HG02759 (cell line): ENCODE measurements around the gene C12orf42.
"Not testable (repeated sequence)": the region's sequence is repeated elsewhere in the genome, so short reads cannot be mapped to it uniquely, and the experiment has no call there.

Source experiments
- ATAC-seq: cut with Tn5 transposase; IDR thresholded peaks from one replicate; pipeline ENCODE4 v1.9.1; 2021; ENCODE audit warnings: mild to moderate bottlenecking, moderate library complexity; ENCODE audit not compliant: unreplicated experiment

C12orf42 gene

DNA sequence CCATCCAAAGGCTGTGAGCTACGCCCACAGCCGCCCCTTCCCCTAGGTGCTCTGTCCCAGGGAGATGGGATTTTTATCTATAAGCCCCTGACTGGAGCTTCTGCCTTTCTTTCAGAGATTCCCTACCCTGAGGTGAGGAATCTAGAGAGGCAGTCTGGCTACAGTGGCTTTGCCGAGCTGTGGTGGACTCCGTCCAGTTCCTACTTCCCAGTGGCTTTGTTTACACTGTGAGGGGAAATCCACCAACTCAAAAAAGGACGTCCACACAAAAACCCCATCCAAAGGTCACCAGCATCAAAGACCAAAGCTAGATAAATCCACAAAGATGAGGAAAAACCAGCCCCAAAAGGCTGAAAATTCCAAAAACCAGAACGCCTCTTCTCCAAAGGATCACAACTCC, 70.1 kb downstream of the C12orf42 start:
- ATAC-seq = not testable (repeated sequence)

- not testable (repeated sequence) for ATAC-seq
Measured at GRCh38 chr12:103424849-103425586, 70.8 kb downstream of the C12orf42 start.

- no peak for ATAC-seq
Measured at GRCh38 chr12:103423516-103423910, 72.3 kb downstream of the C12orf42 start.

DNA sequence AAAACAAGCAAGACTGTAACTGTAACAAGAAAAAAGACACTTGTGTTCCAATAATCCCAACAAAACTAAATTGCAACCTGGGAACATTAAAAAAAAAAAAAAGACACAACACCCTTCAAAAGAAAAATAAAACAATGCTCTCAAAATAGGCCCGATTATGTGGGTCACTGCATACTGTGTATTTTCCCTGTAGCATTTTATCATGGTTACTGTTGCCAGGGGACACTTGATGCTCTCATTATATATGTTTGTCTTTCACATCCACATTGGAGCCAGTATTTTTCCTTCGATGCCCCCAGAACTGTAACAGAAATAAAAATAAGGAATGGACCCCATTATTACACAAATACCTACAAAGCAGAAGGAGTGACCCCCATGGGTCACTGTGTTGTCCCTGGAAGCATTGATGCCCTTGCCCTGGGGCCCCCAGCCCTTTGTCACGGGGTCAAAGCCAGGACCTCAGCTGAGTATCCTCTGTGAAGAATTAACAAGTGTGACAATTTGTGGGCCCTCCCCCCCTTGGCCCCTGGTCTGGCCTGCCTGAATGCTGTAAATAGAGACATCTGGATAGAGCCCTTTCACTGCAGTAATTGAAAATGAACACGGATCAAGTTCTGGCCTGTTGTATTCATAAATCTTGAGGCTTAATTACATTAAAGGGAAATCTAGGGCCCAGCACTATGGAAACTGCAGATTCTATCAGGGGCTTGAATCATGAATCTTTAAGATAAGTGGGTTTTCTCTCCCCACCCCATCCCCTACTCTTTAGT, 72.8 kb downstream of the C12orf42 start:
- no peak for ATAC-seq

DNA sequence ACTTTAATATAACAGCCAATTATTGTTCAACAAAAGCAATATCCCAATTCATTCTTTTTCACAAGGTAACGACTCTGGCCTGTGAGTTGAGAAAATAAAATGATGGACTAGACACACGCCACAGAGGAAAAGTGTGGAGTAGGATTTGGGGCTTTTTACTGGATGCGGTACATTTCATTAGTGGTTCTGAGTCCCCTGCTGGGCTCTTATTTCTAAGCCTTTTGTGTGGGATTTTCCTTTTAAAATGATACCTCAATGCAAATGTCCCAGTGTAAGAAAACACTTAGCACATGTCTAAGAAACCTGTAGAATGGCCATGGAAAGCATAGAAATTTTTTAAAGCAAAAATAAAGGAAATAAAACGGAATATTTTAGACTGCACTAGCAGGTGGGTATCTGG, 73.4 kb downstream of the C12orf42 start:
- no peak for ATAC-seq

- no peak for ATAC-seq
Measured at GRCh38 chr12:103421402-103421801, 74.4 kb downstream of the C12orf42 start.

- no peak for ATAC-seq
Measured at GRCh38 chr12:103415681-103416080, 80.1 kb downstream of the C12orf42 start.

DNA sequence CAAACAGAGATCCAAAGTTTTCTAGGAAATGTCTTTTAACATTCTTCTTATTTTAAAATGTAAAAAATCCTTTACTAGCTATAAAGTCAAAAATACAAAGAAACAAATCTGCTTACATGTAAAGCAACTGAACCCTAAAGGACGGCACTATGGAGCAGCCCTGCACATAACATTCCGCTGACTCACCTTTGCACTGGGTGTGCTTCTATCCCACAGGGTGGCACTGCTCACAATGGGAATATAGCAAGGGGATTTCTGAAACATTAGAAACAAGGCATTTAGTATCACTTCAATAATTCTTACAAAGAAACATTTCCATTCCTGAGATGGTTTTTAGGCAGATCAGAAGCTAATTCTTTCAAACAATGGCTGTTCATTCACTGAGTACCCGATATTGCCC, 94.3 kb downstream of the C12orf42 start:
- no peak for ATAC-seq

DNA sequence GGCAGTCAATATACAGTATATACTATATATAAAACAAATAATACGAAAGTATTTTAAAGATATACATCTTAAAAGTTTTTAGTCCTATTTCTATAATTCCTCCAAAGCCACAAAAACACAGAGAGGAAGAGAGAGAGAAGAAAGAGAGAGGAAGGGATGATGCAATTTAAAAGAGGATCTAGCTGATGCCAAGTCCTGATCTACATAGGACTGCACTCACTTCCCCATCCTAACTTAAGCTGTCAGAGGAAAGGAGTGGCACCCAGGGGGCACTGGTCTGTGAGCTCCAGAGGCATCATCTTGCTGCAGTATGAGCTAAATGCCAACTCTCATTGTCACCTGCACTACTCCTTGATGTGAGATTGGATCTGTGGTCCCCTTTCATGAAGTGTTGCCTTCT, 95.8 kb downstream of the C12orf42 start:
- no peak for ATAC-seq

- ATAC-seq = no peak
Measured at GRCh38 chr12:103397536-103397935, 98.2 kb downstream of the C12orf42 start.

DNA sequence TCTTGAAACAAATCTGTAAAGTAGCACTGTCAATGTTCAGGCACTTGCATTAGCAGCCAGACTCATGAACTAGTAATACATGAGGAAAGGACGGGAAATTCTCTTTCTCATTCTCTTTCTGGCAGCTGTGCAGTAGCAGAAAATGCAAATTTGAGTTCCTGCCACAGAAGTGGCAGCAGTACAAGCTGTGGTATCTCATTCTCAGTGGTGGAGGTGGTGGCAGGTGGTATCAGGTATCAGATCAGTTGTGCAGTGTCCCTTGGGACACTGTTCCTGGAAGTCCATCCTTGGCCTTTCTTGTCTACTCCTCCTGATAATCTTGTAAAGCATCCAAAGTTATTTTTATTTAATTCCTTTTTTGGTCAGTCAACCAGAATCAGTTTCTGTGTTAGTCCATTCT, 103.0 kb downstream of the C12orf42 start:
- ATAC-seq = peak; percentile 83

DNA sequence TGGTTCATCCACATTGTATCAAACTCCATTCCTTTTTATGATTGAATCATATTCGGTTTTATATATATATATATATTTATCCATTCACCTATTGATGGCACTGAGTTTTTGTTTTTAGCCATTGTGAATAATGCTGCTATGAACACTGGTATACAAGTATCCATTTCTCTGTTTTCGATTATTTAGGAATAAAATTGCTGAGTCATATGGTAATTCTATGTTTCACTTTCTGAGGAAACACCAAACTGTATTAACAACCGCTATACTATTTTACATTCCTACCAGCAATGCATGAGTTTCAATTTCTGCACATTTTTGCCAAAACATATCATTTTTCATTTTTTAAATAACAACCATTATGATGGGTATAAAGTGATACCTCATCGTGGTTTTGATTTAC, 104.7 kb downstream of the C12orf42 start:
- ATAC-seq = no peak

GRCh38 chr12:103387385-103387784, 108.4 kb downstream of the C12orf42 start:
- ATAC-seq = no peak

- no peak for ATAC-seq
Measured at GRCh38 chr12:103386451-103386850, 109.3 kb downstream of the C12orf42 start.

- no peak for ATAC-seq
Measured at GRCh38 chr12:103382736-103383346, 112.9 kb downstream of the C12orf42 start.

GRCh38 chr12:103382119-103382518, 113.6 kb downstream of the C12orf42 start:
- ATAC-seq = no peak

- ATAC-seq = no peak
Measured at GRCh38 chr12:103379670-103380069, 116.1 kb downstream of the C12orf42 start.

- no peak for ATAC-seq
Measured at GRCh38 chr12:103373088-103373523, 122.7 kb downstream of the C12orf42 start.

- ATAC-seq = peak; percentile 80
Measured at GRCh38 chr12:103369929-103370328, 125.8 kb downstream of the C12orf42 start.

DNA sequence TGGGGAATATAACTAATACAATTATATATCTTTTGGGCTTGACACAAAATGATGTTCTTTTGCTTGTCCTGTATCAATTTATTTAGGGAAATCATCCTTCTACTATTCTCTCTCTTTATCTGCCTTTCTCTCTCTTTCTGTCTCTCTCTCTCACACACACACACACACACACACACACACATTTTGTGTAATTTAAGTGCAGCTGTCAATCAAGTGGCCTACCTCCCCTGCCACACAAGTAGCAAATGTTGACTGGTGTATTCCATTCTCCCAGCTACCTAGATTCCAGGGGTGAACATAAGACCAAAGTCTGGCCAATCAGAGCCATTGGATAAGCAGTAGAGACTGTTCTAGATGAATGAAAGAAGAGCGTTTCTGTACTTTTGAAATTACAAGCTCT, 127.6 kb downstream of the C12orf42 start:
- no peak for ATAC-seq

- no peak for ATAC-seq
Measured at GRCh38 chr12:103354403-103354802, 141.4 kb downstream of the C12orf42 start.

- ATAC-seq = no peak
Measured at GRCh38 chr12:103353913-103354312, 141.9 kb downstream of the C12orf42 start.
